ENCODE data around the gene EAF1.

The EAF1 gene

DNA sequence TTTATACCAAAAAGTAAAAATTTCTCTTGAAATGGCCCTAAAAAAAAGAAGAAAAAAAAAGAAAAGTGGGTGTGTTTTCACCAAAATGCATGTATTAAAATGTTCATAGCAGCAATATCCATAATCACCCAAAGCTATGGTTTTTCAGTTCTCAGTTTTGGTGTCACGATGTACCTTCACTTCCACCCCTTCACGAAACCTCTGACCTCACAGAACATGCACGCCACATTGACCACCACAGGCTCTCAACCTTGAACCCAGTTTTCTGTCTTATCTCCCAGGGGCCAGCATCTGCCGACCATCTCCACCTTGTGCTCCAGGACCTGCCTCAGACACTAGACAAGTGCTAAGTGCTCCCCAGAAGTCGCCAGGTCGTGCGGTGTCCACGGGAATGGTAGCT, 63.7 kb downstream of the EAF1 start:
- Histone ChIP-seq H3K9ac (ENCODE audit: low read length) (no peak overlapping the region), H3K9me2 (replicated peaks; ENCODE audit: insufficient read depth, low read length) (no peaks in the 10 kb centered on the region), H3K9me3 (ENCODE audit: insufficient read depth, low read length) (no peaks in the 10 kb centered on the region), H2AFZ (ENCODE audit: low read depth, low read length, severe bottlenecking) (no peak overlapping the region), H3K36me3 (ENCODE audit: low read length) (no peaks in the 10 kb centered on the region), H4K20me1 (ENCODE audit: low read depth, low read length) (no peaks in the 10 kb centered on the region), H3F3A (ENCODE audit: insufficient read depth) (no peaks in the 10 kb centered on the region), H3K4me3 (ENCODE audit: insufficient read depth, low read length, poor library complexity, severe bottlenecking) (no peak overlapping the region), H3K79me2 (ENCODE audit: insufficient read depth, low read length) (no peaks in the 10 kb centered on the region), H3K27me3 (ENCODE audit: low read length) (no peaks in the 10 kb centered on the region), H3K4me2 (ENCODE audit: low read depth, low read length, poor library complexity, severe bottlenecking) (no peak overlapping the region), H3K27ac (ENCODE audit: low read depth, low read length) (no peak overlapping the region)
- TF ChIP-seq EZH2phosphoT487 (conservative IDR thresholded peaks at IDR 0.05; ENCODE audit: low read length): no peak
- TF ChIP-seq, protein P1, sequence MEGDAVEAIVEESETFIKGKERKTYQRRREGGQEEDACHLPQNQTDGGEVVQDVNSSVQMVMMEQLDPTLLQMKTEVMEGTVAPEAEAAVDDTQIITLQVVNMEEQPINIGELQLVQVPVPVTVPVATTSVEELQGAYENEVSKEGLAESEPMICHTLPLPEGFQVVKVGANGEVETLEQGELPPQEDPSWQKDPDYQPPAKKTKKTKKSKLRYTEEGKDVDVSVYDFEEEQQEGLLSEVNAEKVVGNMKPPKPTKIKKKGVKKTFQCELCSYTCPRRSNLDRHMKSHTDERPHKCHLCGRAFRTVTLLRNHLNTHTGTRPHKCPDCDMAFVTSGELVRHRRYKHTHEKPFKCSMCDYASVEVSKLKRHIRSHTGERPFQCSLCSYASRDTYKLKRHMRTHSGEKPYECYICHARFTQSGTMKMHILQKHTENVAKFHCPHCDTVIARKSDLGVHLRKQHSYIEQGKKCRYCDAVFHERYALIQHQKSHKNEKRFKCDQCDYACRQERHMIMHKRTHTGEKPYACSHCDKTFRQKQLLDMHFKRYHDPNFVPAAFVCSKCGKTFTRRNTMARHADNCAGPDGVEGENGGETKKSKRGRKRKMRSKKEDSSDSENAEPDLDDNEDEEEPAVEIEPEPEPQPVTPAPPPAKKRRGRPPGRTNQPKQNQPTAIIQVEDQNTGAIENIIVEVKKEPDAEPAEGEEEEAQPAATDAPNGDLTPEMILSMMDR (IDR thresholded peaks at IDR 0.05; ENCODE audit: insufficient read depth, low read length, poor library complexity, severe bottlenecking): no peak

All from SU-DHL-6 (cell line).